HG03575 (cell line): ENCODE measurements around the gene FOXA2.
"Not testable (repeated sequence)": the region's sequence is repeated elsewhere in the genome, so short reads cannot be mapped to it uniquely, and the experiment has no call there.

Experiments used
- ATAC-seq: cut with Tn5 transposase; IDR thresholded peaks from one replicate; pipeline ENCODE4 v1.9.1; 2021; ENCODE audit not compliant: unreplicated experiment, insufficient number of reproducible peaks, low FRiP score; ENCODE audit errors: extremely low read depth

Gene FOXA2

GRCh38 chr20:22550514-22550913 is 33.9 kb downstream of the FOXA2 start:
- ATAC-seq, result not testable (repeated sequence)

- ATAC-seq, result no peak
Observed at GRCh38 chr20:22548040-22548439, 36.3 kb downstream of the FOXA2 start.

- no peak for ATAC-seq
Observed at GRCh38 chr20:22546344-22546743, 38.0 kb downstream of the FOXA2 start.

- ATAC-seq, result no peak
Observed at GRCh38 chr20:22545045-22545444, 39.3 kb downstream of the FOXA2 start.

GRCh38 chr20:22544462-22544861 is 39.9 kb downstream of the FOXA2 start:
- no peak for ATAC-seq

- no peak for ATAC-seq
Observed at GRCh38 chr20:22542427-22542826, 41.9 kb downstream of the FOXA2 start.

GRCh38 chr20:22540832-22541231 is 43.5 kb downstream of the FOXA2 start:
- ATAC-seq, result no peak

- no peak for ATAC-seq
Observed at GRCh38 chr20:22536956-22537756, 47.2 kb downstream of the FOXA2 start.

GRCh38 chr20:22536141-22536828 is 48.1 kb downstream of the FOXA2 start:
- no peak for ATAC-seq

GRCh38 chr20:22535483-22535882 is 48.9 kb downstream of the FOXA2 start:
- ATAC-seq, result no peak

- ATAC-seq, result no peak
Observed at GRCh38 chr20:22533823-22534751, 50.3 kb downstream of the FOXA2 start.

GRCh38 chr20:22532598-22532997 is 51.8 kb downstream of the FOXA2 start:
- no peak for ATAC-seq

GRCh38 chr20:22531756-22532155 is 52.6 kb downstream of the FOXA2 start:
- no peak for ATAC-seq

GRCh38 chr20:22531056-22531615 is 53.2 kb downstream of the FOXA2 start:
- ATAC-seq, result no peak
